Natural killer cell (primary cell): ENCODE results near the gene SLN. TPM values are rescaled to one million over a fixed set of nuclear protein-coding genes. Genes with fewer than 3 reads are reported as not detected.

Experiments used
- ATAC-seq, 3 donors: fragments of 150-1000 bp in 2 of 3; fragments of 200-7000 bp in 1 of 3; cut with Tn5 transposase; 1 replicate in 1 of 3; 2 replicates in 2 of 3; pipeline ENCODE4 v1.10.0; 2021; ENCODE audit warnings: mild to moderate bottlenecking in 2 of 3, moderate library complexity in 2 of 3
- DNase-seq, 2 donors: peaks; one replicate each; pipeline versions ENCODE4 v3.0.0 to v3.0.0-alpha.2; 2013 to 2021; ENCODE audit warnings: mixed read lengths in 1 of 2
- H3K27ac ChIP-seq: one replicate; pipeline ENCODE4 v1.5.1; 2013; ENCODE audit warnings: mild to moderate bottlenecking, low read length
- H3K27me3 ChIP-seq: one replicate; pipeline ENCODE4 v1.6.1; 2013; ENCODE audit warnings: low read length; ENCODE audit not compliant: control insufficient read depth, insufficient read depth
- H3K36me3 ChIP-seq: one replicate; pipeline ENCODE4 v1.6.1; 2013; ENCODE audit warnings: low read length; ENCODE audit not compliant: control insufficient read depth, insufficient read depth
- H3K4me1 ChIP-seq: one replicate; pipeline ENCODE4 v1.6.1; 2013; ENCODE audit warnings: low read length; ENCODE audit not compliant: control insufficient read depth, insufficient read depth
- H3K4me3 ChIP-seq: one replicate; pipeline ENCODE4 v1.5.1; 2013; ENCODE audit warnings: low read length
- H3K9me3 ChIP-seq: one replicate; pipeline ENCODE4 v1.6.1; 2013; ENCODE audit warnings: low read length; ENCODE audit not compliant: control insufficient read depth, insufficient read depth
- H3K27ac Mint-ChIP-seq, 2 donors: one replicate each; pipeline ENCODE4 v1.8.0; 2022; ENCODE audit warnings: mild to moderate bottlenecking in 2 of 2, mixed read lengths in 2 of 2, moderate library complexity in 1 of 2
- H3K27me3 Mint-ChIP-seq, 2 donors: one replicate each; pipeline ENCODE4 v1.8.0; 2022; ENCODE audit warnings: low read depth in 2 of 2, mixed read lengths in 2 of 2
- H3K36me3 Mint-ChIP-seq: one replicate; pipeline ENCODE4 v1.8.0; 2022; ENCODE audit warnings: mixed read lengths
- H3K4me1 Mint-ChIP-seq, 2 donors: one replicate each; pipeline ENCODE4 v1.8.0; 2022; ENCODE audit warnings: mixed read lengths in 2 of 2
- H3K4me3 Mint-ChIP-seq: one replicate; pipeline ENCODE4 v1.8.0; 2022; ENCODE audit warnings: mild to moderate bottlenecking, moderate library complexity, mixed read lengths
- H3K9me3 Mint-ChIP-seq, 2 donors: one replicate each; pipeline ENCODE4 v1.8.0; 2022; ENCODE audit warnings: mixed read lengths in 2 of 2
- WGBS: methylation state at CpG from one replicate; pipeline ENCODE4 v1.1.7; 2013; ENCODE audit warnings: missing lambda C conversion rate; ENCODE audit not compliant: insufficient coverage; 5-methylcytosine and 5-hydroxymethylcytosine counted together
- intact Hi-C: fragments of 100-400 bp; cut with micrococcal nuclease; formaldehyde crosslinking; loops from one replicate; pipeline ENCODE4 v1.14.2; 2022
- total RNA-seq, 4 donors: library from RNA; stranded (reverse); fragments of 120-200 nt in 1 of 4; gene quantifications; one replicate each; pipeline versions ENCODE4 v1.2.3 to v1.2.4, GENCODE V29; 2013 to 2022
- TF ChIP-seq, protein P1 (sequence below): fragments of 200-600 bp; IDR thresholded peaks from one replicate; pipeline ENCODE4 v1.8.0; 2022; ENCODE audit warnings: antibody characterized with exemption

SLN gene
- total RNA-seq, 3 donors from 2014 or later (not counting 1 experiment from before 2014, with no cell fraction given) = not detected

- TF ChIP-seq, protein P1, sequence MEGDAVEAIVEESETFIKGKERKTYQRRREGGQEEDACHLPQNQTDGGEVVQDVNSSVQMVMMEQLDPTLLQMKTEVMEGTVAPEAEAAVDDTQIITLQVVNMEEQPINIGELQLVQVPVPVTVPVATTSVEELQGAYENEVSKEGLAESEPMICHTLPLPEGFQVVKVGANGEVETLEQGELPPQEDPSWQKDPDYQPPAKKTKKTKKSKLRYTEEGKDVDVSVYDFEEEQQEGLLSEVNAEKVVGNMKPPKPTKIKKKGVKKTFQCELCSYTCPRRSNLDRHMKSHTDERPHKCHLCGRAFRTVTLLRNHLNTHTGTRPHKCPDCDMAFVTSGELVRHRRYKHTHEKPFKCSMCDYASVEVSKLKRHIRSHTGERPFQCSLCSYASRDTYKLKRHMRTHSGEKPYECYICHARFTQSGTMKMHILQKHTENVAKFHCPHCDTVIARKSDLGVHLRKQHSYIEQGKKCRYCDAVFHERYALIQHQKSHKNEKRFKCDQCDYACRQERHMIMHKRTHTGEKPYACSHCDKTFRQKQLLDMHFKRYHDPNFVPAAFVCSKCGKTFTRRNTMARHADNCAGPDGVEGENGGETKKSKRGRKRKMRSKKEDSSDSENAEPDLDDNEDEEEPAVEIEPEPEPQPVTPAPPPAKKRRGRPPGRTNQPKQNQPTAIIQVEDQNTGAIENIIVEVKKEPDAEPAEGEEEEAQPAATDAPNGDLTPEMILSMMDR = no peak
- H3K9me3 Mint-ChIP-seq = no peaks in the 10 kb centered on the region
- H3K36me3 Mint-ChIP-seq = peaks cover 5% of the 10 kb centered on the region
- intact Hi-C loops = no loop called here
- H3K27me3 ChIP-seq = no peaks in the 10 kb centered on the region
- 90% methylated on average over 6 of the region's 6 CpGs for WGBS
- H3K4me1 Mint-ChIP-seq = peaks cover 0 to 5% of the 10 kb centered on the region in 2 donors
- no peak overlapping the region for H3K27ac ChIP-seq
- H3K36me3 ChIP-seq = no peaks in the 10 kb centered on the region
- H3K4me1 ChIP-seq = no peaks in the 10 kb centered on the region
- no peak overlapping the region for H3K27ac Mint-ChIP-seq
- ATAC-seq (no peak), DNase-seq (no peak)
- peaks cover 7 to 14% of the 10 kb centered on the region in 2 donors for H3K27me3 Mint-ChIP-seq
- H3K9me3 ChIP-seq = no peaks in the 10 kb centered on the region
- H3K4me3 ChIP-seq = no peak overlapping the region
- no peak overlapping the region for H3K4me3 Mint-ChIP-seq
These were observed 23.4 kb downstream of the SLN start for GRCh38 chr11:107688322-107688918.

DNA sequence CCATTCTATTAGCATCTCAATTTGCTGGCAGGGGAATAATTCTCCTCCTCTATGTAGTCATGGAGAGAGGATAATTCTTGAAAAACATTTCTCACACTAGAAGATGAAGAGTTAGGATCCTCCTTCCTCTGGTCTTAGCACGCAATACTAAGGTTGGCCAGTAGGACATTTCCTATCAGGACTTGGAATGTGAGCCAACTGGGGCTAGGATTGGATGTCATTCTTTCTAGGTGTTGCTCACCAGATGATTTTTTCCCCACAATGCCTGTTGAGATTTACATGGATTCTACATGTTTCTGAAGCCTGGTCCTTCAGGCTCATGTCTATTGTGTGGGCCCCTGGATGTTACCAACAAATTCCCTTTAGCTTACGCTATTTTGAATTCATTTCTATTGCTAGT, 28.0 kb downstream of the SLN start:
- no peaks in the 10 kb centered on the region for H3K27me3 ChIP-seq
- Mint-ChIP-seq H3K27me3 (peaks cover 5 to 6% of the 10 kb centered on the region in 2 donors), H3K4me3 (no peak overlapping the region), H3K9me3 (no peaks in the 10 kb centered on the region), H3K4me1 (no peaks in the 10 kb centered on the region), H3K27ac (no peak overlapping the region), H3K36me3 (no peaks in the 10 kb centered on the region)
- no peak for DNase-seq
- H3K4me1 ChIP-seq = no peaks in the 10 kb centered on the region
- no peak overlapping the region for H3K27ac ChIP-seq
- H3K4me3 ChIP-seq = no peak overlapping the region
- 94% methylated on average over 2 of the region's 2 CpGs for WGBS
- TF ChIP-seq, protein P1 = no peak
- intact Hi-C loops = loop anchor here (2.0 kb wide), 1 partner anchor 107 kb away; no protein-coding TSS in a partner anchor
- ATAC-seq = no peak
- H3K36me3 ChIP-seq = no peaks in the 10 kb centered on the region
- H3K9me3 ChIP-seq = no peaks in the 10 kb centered on the region

- Mint-ChIP-seq H3K27ac (no peak overlapping the region), H3K4me3 (no peak overlapping the region)
- TF ChIP-seq, protein P1 = no peak
These were observed 28.8 kb downstream of the SLN start for GRCh38 chr11:107683061-107683460.

DNA sequence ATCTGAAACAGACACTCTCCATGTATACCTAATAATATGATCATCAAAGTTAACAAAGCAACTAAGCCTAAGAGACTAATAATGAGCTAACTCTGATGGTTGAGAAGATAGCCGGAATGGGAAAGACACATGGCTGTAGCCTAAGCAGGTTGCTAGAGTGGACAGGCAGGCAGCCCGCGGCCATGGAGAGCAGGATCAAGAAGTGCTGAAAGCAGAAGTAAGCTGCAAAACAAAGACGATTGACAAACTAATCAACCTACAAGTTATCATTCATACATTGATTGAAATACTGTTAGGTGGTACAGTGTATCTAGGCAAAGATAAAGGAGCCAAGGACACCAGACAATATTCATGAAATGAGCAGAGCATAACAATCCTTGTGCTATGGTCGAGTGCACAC, 29.3 kb downstream of the SLN start:
- H3K27ac ChIP-seq = no peak overlapping the region

More at GRCh38 chr11:107683061-107683460, 28.8 kb downstream of the SLN start:
- H3K27me3 ChIP-seq = no peaks in the 10 kb centered on the region
- H3K36me3 Mint-ChIP-seq = no peaks in the 10 kb centered on the region
- H3K4me1 Mint-ChIP-seq = no peaks in the 10 kb centered on the region
- no peaks in the 10 kb centered on the region for H3K36me3 ChIP-seq
- no peak overlapping the region for H3K27ac ChIP-seq
- no peaks in the 10 kb centered on the region for H3K4me1 ChIP-seq
- no peaks in the 10 kb centered on the region for H3K9me3 ChIP-seq
- no peak for DNase-seq
- no peak for ATAC-seq
- peaks cover 6 to 8% of the 10 kb centered on the region in 2 donors for H3K27me3 Mint-ChIP-seq
- intact Hi-C loops = loop anchor here (2.0 kb wide), 1 partner anchor 106 kb away; no protein-coding TSS in a partner anchor
- H3K4me3 ChIP-seq = no peak overlapping the region
- H3K9me3 Mint-ChIP-seq = no peaks in the 10 kb centered on the region
- 47% methylated on average over 1 of the region's 2 CpGs for WGBS

More for the DNA sequence above, 29.3 kb downstream of the SLN start:
- Mint-ChIP-seq H3K27ac (no peak overlapping the region), H3K9me3 (no peaks in the 10 kb centered on the region), H3K36me3 (no peaks in the 10 kb centered on the region), H3K27me3 (peaks cover 1 to 6% of the 10 kb centered on the region in 2 donors), H3K4me1 (no peaks in the 10 kb centered on the region), H3K4me3 (no peak overlapping the region)
- ATAC-seq = no peak
- H3K27me3 ChIP-seq = no peaks in the 10 kb centered on the region
- DNase-seq = no peak
- TF ChIP-seq, protein P1 = no peak
- intact Hi-C loops = loop anchor here (2.0 kb wide), 1 partner anchor 106 kb away; no protein-coding TSS in a partner anchor
- no peaks in the 10 kb centered on the region for H3K36me3 ChIP-seq
- no peak overlapping the region for H3K4me3 ChIP-seq
- WGBS = 81% methylated on average over 4 of the region's 5 CpGs
- no peaks in the 10 kb centered on the region for H3K9me3 ChIP-seq
- H3K4me1 ChIP-seq = no peaks in the 10 kb centered on the region
